C1 segment of cervical spinal cord (tissue), 14 donors: ENCODE measurements around the gene NTF3.
A peak's percentile ranks its signal among the peaks of the same experiment; 100 is the strongest.

ENCODE experiments used
- DNase-seq, 14 donors: peaks; one replicate each; lab custom pipeline; 2025; lab: John Stamatoyannopoulos, UW

NTF3 gene

GRCh38 chr12:5487076-5487475, 55.2 kb downstream of the NTF3 start:
- DNase-seq, result no peak

DNA sequence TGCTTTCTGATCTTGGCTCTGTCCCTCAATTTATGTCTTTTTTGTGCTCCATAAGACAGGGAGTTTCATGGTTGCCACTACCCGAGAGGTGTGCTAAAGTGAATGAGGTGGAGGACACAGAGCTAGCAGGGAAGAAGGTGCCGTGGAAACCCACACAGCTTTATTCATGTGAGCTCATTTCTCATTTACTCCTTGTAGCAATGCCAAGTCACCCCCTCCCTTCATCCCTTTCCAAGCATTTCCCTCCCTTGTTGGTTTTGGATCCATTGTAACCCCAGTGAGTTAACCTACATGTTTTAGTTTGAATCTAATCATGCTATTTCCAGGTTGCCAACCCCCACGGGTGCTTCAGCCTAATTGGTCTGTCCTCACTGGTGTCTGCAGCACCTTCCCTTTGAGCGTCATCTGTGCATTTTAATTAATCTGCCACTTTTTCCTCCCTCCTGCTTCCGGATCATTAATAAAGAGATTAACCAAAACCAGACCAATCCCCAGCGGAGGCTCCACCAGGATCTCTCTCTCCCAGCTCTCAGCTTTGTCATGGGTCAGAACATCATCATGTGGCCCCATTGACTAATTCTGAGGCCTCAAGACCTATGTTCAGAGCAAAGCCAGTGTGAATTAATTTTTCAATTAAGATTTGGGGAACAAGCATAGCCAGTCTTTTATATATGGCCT, 56.2 kb downstream of the NTF3 start:
- DNase-seq, result no peak

DNA sequence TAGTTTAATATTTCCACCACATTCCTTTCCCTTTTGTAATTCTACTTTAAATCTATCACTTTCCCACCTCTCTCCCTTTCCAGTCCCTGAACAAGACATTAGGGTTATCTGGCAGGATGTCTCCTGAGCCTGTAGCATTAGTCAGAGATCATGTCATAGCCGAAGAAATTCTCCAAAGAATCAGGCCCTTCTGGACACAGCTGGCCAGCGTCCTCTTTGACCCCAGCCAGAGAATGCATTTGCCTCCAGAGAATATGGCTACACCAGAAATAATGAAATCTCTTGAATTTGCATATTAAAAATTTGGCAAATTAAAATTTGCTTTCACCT, 56.7 kb downstream of the NTF3 start:
- DNase-seq, result no peak

DNA sequence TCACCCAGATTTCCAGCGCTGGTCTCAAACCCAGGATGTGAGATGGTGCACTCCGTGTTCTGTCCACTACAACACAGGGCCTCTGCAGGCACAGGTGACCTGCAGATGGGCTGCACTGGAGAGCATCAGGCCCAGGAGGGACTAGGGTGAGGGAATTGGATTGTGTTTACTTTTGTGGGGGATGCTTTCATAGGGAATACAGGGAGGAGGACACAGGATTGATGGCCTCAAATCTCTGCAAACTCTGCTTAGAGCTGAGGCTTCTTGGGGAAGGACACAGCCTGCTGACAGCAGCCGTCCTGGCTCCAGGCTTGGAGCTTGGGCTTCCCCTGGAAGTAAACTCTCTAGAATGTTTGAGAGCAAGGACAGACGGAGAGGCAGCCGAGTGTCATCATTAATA, 57.1 kb downstream of the NTF3 start:
- DNase-seq, result no peak

GRCh38 chr12:5489760-5490406, 58.0 kb downstream of the NTF3 start:
- DNase-seq, result peak in 1 of 14 donors; percentile 2

DNA sequence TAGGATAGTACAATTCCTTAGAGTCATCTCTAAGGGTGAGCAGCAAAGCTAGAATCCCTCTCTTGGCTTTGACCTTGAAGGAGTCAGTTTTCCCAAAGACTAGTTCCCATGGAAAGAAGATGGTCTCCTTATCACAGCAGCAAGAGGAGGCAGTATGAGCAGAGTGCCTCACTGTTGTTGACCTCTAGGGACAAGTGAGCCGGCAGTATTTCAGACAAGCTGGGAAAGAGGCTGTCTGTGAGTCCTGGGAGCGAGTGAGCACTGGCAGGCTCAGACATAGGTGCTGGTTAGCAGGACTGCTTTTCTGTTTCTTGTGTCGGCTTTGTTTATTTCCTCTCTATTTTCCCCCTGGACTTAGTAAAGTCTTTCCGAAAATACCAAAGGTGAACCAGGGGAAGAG, 60.7 kb downstream of the NTF3 start:
- DNase-seq, result no peak

DNA sequence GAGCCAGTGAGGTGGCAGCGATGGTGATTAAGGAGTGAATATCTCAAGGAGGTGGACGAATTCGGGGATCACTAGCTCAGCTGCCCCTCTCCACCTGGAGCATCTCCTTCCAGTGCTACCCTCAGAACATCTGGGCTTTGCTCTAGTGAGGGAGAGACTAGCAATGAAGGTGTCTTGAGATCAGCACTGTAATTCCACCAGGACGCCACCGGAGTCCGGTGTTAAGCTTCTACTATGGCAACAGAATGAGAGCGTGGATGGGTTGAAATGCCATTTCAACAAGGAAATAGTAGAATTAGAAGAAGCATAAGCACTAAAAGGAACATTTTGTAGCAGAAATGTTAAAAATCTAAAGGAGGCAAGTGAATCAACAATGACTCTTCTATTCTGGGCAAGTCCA, 61.1 kb downstream of the NTF3 start:
- no peak for DNase-seq

DNA sequence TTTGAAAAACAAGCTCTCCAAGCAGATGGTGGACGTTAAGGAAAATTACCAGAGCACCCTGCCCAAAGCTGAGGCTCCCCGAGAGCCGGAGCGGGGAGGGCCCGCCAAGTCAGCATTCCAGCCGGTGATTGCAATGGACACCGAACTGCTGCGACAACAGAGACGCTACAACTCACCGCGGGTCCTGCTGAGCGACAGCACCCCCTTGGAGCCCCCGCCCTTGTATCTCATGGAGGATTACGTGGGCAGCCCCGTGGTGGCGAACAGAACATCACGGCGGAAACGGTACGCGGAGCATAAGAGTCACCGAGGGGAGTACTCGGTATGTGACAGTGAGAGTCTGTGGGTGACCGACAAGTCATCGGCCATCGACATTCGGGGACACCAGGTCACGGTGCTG, 62.4 kb downstream of the NTF3 start:
- DNase-seq, result no peak

GRCh38 chr12:5497329-5498053, 65.6 kb downstream of the NTF3 start:
- DNase-seq, result no peak

DNA sequence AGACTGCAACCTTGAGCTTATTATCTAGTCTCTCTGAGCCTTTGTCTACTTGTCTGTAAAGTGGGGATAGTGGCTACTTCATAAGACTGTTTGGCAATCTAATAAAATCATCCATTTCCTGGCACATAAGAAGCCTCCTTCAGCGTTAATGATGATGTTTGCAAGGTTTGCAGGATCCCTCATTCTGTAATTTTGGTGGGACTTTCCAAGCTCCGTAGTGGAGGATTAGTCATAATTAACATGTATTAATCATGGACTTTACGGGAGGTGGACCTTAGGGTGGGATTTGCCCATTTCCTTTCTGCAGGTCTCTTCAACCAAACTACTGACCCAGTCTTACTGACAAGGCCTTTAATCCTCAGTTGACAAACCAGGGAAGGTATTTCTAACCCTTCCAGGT, 66.2 kb downstream of the NTF3 start:
- DNase-seq, result no peak

DNA sequence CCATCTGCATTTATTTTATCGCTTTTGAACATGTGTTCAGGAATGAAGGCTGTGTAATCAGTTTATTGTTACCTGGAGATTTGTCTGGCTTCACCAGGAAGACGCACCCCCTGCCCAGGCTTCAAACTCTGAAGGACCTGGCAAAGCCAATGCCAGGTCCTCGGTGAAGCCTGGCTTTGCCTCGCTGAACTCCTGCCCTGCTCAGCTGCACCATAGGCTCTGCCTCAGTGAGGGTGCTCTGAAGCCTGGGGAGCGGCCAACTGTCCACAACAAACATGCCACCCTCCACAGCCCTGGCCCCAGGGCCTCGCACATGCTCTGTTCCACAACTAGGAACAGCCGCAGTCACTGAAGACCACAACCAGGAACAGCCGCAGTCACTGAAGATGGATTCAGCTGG, 66.9 kb downstream of the NTF3 start:
- DNase-seq, result no peak

- DNase-seq, result no peak
Measured at GRCh38 chr12:5499566-5500330, 67.8 kb downstream of the NTF3 start.

DNA sequence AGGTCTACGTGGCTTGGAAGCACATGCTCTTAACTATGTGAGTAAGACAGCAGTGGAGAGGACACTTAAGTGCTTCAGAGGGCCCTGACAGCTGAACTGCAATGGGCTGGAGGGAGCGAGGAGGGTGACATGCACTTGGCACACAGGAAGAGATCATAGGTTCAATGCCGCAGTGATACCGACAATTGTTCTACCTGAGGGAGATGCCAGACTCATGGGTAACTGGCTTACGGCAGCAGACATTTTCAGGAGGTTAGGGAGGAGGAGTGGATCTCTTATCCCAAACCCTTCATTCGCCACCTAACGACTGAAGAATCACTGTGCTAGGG, 68.4 kb downstream of the NTF3 start:
- no peak for DNase-seq

DNA sequence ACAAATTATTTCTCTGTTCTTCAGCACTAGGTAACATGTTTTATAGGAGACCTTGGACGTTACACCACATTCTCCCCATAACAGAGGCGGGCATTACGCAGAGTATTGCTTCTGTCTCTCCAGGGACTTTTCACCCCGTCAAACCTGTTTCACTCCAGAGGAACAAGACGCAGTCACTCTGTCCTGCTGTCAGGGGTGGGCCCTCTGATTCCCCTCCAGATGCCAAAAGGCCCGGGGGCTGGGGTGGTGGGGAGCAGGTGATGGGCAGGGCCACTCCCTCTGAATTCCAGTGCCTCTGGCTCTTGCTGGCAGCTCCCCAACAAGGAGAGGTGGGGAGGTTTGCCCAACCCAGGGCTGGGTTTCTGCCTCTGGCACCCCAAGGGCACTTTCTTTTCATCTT, 71.9 kb downstream of the NTF3 start:
- no peak for DNase-seq

GRCh38 chr12:5505116-5505515, 73.2 kb downstream of the NTF3 start:
- DNase-seq, result no peak

DNA sequence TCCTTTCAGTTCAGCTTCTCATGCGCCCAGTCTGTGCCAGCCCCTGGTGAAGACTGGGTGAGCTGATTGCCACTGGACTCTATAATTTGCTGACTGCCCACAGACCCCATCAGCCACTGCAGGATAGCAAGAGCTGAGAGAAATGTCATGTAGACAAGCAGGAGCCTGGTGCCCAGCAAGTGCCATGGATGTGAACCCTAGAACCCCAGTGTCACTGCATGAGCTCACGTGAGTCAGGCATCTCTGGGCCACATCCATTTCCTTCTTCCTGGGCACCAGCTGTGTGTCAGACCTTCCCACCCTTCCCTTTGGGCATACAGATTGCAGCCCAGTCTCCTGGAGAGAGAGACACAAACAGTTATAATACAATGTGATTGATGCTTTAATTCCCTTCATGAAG, 73.8 kb downstream of the NTF3 start:
- DNase-seq, result no peak

DNA sequence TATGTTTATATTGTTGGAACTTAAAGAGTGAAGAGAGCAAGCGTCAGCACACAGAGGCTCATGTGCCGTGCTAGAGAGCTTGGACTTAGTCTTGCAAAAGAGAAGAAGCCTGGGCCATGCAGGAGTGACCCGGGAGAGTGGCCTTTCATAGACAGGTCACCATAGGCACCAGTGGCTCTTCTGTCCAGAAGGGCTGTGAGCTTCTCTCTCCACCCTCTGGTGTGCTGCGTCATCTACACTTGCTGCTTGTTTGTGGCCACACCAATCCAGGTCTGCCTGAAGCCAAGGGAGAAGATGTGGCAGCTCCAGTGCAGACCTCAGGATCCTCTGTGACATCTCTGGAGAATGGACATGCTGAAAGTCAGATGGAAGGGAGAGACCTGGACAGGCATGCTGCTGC, 74.4 kb downstream of the NTF3 start:
- DNase-seq, result no peak

DNA sequence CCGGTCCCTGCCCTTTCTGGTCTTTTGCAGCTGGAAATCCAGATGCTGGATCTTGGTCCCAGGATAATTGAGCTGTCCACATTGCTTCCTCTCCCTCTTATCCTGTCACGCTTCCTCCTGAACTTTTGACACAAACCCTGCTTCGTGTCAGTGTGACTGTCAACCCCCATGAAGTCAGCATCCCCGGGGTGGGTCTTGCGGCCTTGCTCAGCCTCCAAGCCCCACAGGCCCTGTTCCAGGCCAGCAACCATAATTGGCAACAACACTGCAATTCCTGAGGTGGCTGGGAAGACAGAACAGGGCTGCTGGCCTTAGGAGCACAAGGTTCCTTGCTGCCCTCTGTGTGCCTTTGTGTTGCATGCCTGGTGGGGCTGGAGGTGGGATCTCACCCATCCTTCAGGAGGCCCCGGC, 74.9 kb downstream of the NTF3 start:
- no peak for DNase-seq

DNA sequence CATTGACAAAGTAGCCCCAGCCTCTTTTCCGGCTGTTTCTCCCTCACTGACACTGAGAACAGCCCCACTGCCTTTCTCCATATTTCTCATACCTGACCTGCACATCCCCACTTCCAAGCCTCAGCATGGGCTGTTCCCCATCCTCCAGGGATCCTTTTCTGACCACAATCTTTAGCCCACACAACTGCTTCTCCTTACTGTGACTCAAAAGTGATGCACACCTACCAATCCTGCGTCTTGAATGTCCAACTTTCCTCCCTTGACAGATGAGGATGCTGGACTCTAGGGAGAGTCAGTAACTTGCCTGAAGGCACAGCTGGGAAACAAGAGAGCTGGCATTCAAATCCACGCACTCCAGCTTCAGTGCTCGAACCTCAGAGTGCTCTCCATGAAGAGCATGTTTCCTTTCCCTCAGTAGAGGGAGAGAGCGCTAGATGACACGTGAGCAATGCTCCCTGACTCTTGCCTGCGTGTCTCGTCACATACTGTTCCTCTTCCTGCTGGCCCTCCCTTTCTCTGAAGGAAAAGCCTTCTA, 75.6 kb downstream of the NTF3 start:
- DNase-seq, result no peak

DNA sequence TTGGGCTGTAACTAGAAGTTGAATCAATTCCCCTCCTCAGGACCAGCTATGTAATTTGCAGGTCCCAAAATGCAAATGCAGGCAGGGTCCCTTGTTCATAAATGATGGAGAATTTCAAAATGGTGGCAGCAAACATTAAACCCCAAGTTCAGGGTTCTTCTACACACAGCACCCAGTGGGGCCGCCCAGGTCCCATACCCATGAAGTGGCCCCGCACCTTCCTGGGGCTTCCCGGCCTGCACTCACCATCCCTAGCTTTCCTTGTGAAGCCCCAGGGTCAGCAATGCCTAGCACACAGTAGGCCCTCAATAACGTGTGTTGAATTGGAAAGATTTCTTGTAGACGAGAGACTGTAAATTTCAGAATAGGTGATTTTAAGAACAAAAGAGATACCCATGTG, 76.0 kb downstream of the NTF3 start:
- DNase-seq, result no peak

GRCh38 chr12:5509102-5509501, 77.2 kb downstream of the NTF3 start:
- no peak for DNase-seq

GRCh38 chr12:5509557-5509956, 77.6 kb downstream of the NTF3 start:
- DNase-seq, result no peak
